Gastroesophageal sphincter (tissue), 4 donors: Measurements from ENCODE around the gene TTLL9. TPM values are rescaled to one million over a fixed set of nuclear protein-coding genes. Genes with fewer than 3 reads are reported as not detected.
A peak's percentile ranks its signal among the peaks of the same experiment; 100 is the strongest.

Source experiments
- ATAC-seq: fragments of 150-250 bp; one replicate; pipeline ENCODE4 v1.9.1; 2016; ENCODE audit warnings: mild to moderate bottlenecking, moderate library complexity
- H3K27ac ChIP-seq, 4 donors: fragments of 200-600 bp; sonication (generic) in 3 of 4; 1 replicate in 3 of 4; 2 replicates in 1 of 4; pipeline ENCODE4 v1.5.1; 2016 to 2019
- H3K27me3 ChIP-seq: fragments of 200-600 bp; sonication (generic); one replicate; pipeline ENCODE4 v1.5.1; 2019
- H3K36me3 ChIP-seq, 2 donors: fragments of 200-600 bp; sonication (generic); one replicate each; pipeline ENCODE4 v1.5.1; 2019; ENCODE audit warnings: control low read depth in 1 of 2
- H3K4me1 ChIP-seq, 3 donors: fragments of 200-600 bp; sonication (generic); 1 replicate in 2 of 3; 2 replicates in 1 of 3; pipeline ENCODE4 v1.5.1; 2016 to 2019; ENCODE audit warnings: control low read depth in 2 of 3
- H3K4me3 ChIP-seq, 2 donors: fragments of 200-600 bp; sonication (generic); one replicate each; pipeline ENCODE4 v1.5.1; 2019; ENCODE audit warnings: mild to moderate bottlenecking in 1 of 2, moderate library complexity in 1 of 2
- H3K9me3 ChIP-seq, 3 donors: fragments of 200-600 bp; sonication (generic); one replicate each; pipeline ENCODE4 v1.5.1; 2017 to 2019; ENCODE audit warnings: control low read depth in 2 of 3
- EP300 ChIP-seq: sonication (generic); formaldehyde crosslinking; IDR thresholded peaks from one replicate; pipeline ENCODE4 v1.6.1; 2017; ENCODE audit warnings: antibody characterized with exemption, mild to moderate bottlenecking
- POLR2A ChIP-seq, 2 donors: fragments of 450-650 bp; IDR thresholded peaks; one replicate each; pipeline ENCODE4 v1.6.1; 2017; ENCODE audit warnings: antibody characterized with exemption in 2 of 2, mild to moderate bottlenecking in 2 of 2, moderate library complexity in 1 of 2
- POLR2AphosphoS5 ChIP-seq: sonication (generic); formaldehyde crosslinking; IDR thresholded peaks from one replicate; pipeline ENCODE4 v1.6.1; 2017; ENCODE audit warnings: antibody characterized with exemption
- WGBS, 2 donors: methylation state at CpG; one replicate each; pipeline ENCODE4 v1.1.5; 2018; ENCODE audit warnings: low coverage in 1 of 2; 5-methylcytosine and 5-hydroxymethylcytosine counted together
- total RNA-seq, 4 donors: library from RNA; depleted of rRNA; stranded (reverse); fragments of >200 nt; gene quantifications; one replicate each; pipeline ENCODE4 v1.1.0, GENCODE V29; 2016
- TF ChIP-seq, protein P1 (sequence below), 4 experiments: fragments of 200-600 bp in 2 of 4; fragments of 450-650 bp in 2 of 4; sonication (generic) in 1 of 4; IDR thresholded peaks; one replicate each; pipeline ENCODE4 v1.5.1; 2017 to 2019; ENCODE audit warnings: antibody characterized with exemption in 4 of 4, mild to moderate bottlenecking in 2 of 4, moderate library complexity in 2 of 4

TTLL9 gene
- total RNA-seq, 4 donors from 2014 or later: 0.47 TPM; not detected in 3

DNA sequence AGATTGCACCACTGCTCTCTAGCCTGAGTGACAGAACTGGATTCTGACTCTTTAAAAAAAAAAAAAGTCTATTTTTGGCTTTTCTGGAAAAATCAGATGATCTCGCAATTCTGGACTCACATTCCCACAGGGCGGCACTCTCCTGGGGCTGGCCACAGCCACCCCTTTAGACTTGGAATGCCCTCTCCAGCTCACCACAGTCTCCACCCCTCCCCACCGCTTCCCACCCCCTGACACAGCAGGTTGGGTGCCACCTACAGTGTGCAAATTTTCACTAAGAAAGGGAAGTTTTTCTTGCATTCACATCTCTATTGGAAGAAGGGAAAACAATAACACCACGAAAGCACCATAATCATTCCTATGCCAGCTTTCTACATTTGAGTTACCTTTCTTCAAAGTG, 66.0 kb downstream of the TTLL9 start:
- WGBS, 2 donors: 61 to 64% methylated on average over 4 of the region's 4 CpGs
- H3K27me3 ChIP-seq: no peaks in the 10 kb centered on the region
- no peaks in the 10 kb centered on the region for H3K9me3 ChIP-seq
- H3K36me3 ChIP-seq: no peaks in the 10 kb centered on the region
- no peaks in the 10 kb centered on the region for H3K4me1 ChIP-seq
- H3K4me3 ChIP-seq: no peak overlapping the region
- no peak for ATAC-seq
- TF ChIP-seq, protein P1, sequence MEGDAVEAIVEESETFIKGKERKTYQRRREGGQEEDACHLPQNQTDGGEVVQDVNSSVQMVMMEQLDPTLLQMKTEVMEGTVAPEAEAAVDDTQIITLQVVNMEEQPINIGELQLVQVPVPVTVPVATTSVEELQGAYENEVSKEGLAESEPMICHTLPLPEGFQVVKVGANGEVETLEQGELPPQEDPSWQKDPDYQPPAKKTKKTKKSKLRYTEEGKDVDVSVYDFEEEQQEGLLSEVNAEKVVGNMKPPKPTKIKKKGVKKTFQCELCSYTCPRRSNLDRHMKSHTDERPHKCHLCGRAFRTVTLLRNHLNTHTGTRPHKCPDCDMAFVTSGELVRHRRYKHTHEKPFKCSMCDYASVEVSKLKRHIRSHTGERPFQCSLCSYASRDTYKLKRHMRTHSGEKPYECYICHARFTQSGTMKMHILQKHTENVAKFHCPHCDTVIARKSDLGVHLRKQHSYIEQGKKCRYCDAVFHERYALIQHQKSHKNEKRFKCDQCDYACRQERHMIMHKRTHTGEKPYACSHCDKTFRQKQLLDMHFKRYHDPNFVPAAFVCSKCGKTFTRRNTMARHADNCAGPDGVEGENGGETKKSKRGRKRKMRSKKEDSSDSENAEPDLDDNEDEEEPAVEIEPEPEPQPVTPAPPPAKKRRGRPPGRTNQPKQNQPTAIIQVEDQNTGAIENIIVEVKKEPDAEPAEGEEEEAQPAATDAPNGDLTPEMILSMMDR (IDR thresholded peaks at IDR 0.05): no peak
- TF ChIP-seq EP300 (no peak), POLR2AphosphoS5 (no peak), POLR2A (IDR thresholded peaks at IDR 0.05) (no peak)
- no peak overlapping the region for H3K27ac ChIP-seq

DNA sequence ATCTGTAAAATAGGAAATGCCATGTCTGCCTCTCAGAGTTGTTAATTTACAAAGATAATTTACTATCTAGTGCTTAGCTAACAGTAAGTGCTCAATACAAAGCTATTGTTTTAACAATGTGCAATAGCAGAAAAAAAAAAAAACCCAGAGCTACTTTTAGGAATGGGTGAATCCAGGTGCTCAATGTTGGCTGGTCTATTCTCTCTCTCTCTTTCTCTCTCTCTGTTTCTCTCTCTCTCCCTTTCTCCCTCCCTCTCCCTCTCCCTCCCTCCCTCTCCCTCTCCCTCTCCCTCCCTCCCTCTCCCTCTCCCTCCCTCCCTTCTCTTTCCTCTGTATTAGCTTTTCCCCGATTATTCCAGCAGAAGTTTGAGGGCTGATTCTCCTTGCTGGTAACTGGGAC, 67.4 kb downstream of the TTLL9 start:
- 38% methylated on average over 1 of the region's 1 CpG; no CpG with 5 or more reads in 1 of the 2 donors for WGBS, 2 donors
- Histone ChIP-seq H3K27ac (no peak overlapping the region), H3K4me1 (peaks cover 0 to 8% (median 1%) of the 10 kb centered on the region in 3 donors), H3K27me3 (no peaks in the 10 kb centered on the region), H3K9me3 (no peaks in the 10 kb centered on the region), H3K4me3 (no peak overlapping the region), H3K36me3 (peaks cover 0 to 5% of the 10 kb centered on the region in 2 donors)
- TF ChIP-seq EP300: no peak
- TF ChIP-seq, protein P1 (IDR thresholded peaks at IDR 0.05): no peak
- no peak for TF ChIP-seq POLR2A (IDR thresholded peaks at IDR 0.05)
- no peak for TF ChIP-seq POLR2AphosphoS5
- ATAC-seq: no peak

DNA sequence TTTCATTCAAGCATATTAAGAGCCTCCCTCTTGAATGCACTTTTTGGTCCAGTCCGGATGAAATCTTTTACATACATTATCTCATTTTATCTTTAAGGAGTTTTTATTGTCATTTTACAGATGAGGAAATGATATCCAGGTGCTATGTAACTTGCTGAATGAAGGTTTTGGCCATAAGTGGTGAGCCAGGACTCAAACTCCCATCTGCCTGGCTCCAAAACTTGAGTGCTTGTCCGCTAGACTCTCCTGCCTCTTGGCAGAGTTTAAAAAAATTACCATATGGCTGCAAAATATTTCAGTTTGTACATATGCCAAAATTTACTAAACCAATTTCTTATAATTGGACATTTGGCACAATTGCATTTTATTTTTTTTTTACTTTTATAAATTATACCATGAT, 69.2 kb downstream of the TTLL9 start:
- Histone ChIP-seq H3K27me3 (no peaks in the 10 kb centered on the region), H3K4me1 (peaks cover 2 to 22% (median 10%) of the 10 kb centered on the region in 3 donors), H3K4me3 (no peak overlapping the region), H3K36me3 (peaks cover 0 to 20% of the 10 kb centered on the region in 2 donors), H3K27ac (no peak overlapping the region), H3K9me3 (no peaks in the 10 kb centered on the region)
- ATAC-seq: no peak
- WGBS, 2 donors: 93 to 98% methylated on average over 2 of the region's 2 CpGs
- TF ChIP-seq, protein P1 (IDR thresholded peaks at IDR 0.05): no peak
- TF ChIP-seq EP300 (no peak), POLR2AphosphoS5 (no peak), POLR2A (IDR thresholded peaks at IDR 0.05) (no peak)

DNA sequence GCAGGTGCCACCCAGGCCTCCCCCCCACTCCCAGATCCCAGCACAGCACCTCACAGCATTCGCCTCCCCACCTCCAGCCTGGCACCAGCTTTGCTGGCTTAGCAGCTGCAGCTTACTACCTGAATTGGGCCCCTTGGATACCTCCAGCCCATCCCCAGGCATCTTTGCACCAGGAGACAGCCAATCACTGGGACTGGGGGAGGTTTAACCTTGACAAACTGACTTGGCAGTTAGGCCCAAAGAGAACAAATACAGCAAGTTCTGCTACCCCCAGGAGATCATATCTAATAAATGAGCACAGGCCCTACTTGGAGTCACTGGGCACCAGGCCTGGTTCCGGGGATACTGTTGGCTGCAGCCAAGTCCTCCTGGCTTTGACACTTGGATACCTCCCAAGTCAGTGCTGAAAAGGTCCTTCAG, 72.6 kb downstream of the TTLL9 start:
- peaks cover 0 to 2% (median 0%) of the 10 kb centered on the region in 3 donors for H3K9me3 ChIP-seq
- H3K4me1 ChIP-seq: peaks cover 2 to 22% (median 10%) of the 10 kb centered on the region in 3 donors
- no peak overlapping the region for H3K4me3 ChIP-seq
- TF ChIP-seq POLR2AphosphoS5: peak; percentile 40
- TF ChIP-seq EP300: no peak
- H3K36me3 ChIP-seq: peaks cover 2 to 54% of the 10 kb centered on the region in 2 donors
- peak; percentile 61 for ATAC-seq
- H3K27me3 ChIP-seq: no peaks in the 10 kb centered on the region
- WGBS, 2 donors: no CpG with 5 or more reads among the region's 2 CpGs
- peak overlapping the region in 3 of 4 donors; percentile 31 to 43 (median 31) for H3K27ac ChIP-seq

DNA sequence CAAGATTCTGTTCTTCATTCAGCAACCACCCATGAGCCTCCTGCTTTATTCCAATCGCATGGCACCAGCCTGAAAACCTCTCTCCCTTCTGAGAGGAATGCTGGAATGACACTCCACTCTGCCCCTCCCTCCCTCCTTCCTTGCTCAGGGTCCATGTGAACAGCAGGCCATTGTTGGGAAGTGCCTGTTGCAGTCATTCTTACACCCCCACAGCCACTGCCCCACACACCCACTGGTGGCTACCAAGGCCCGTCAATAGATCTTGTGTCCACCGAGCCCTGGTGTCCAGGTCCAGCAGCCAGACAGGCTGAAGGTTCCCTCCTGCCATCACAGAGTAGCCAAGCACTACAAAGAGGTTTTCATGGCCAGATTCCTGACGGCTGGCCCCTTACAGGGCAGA, 74.9 kb downstream of the TTLL9 start:
- no peak for ATAC-seq
- peaks cover 5 to 72% of the 10 kb centered on the region in 2 donors for H3K36me3 ChIP-seq
- H3K27ac ChIP-seq: no peak overlapping the region
- TF ChIP-seq POLR2AphosphoS5 (no peak), POLR2A (IDR thresholded peaks at IDR 0.05) (no peak), EP300 (no peak)
- TF ChIP-seq, protein P1 (IDR thresholded peaks at IDR 0.05): no peak
- no peak overlapping the region for H3K4me3 ChIP-seq
- H3K9me3 ChIP-seq: peaks cover 0 to 5% (median 0%) of the 10 kb centered on the region in 3 donors
- WGBS, 2 donors: 57 to 85% methylated on average over 1 of the region's 4 CpGs
- no peaks in the 10 kb centered on the region for H3K27me3 ChIP-seq
- H3K4me1 ChIP-seq: peaks cover 2 to 36% (median 13%) of the 10 kb centered on the region in 3 donors
